NT2/D1 (cell line): ENCODE measurements around the gene ITGB4.

Experiments
- DNase-seq: peaks from one replicate; pipeline ENCODE4 v3.0.0-alpha.2; 2011; ENCODE audit warnings: low read depth, low spot score
- H3K27me3 ChIP-seq: 2 replicates; pipeline ENCODE4 v1.6.0; 2011; ENCODE audit warnings: mild to moderate bottlenecking; ENCODE audit not compliant: insufficient read length, insufficient read depth
- H3K36me3 ChIP-seq: 2 replicates; pipeline ENCODE4 v1.6.1; 2011; ENCODE audit warnings: mild to moderate bottlenecking, low read length, mixed read lengths; ENCODE audit not compliant: insufficient read depth, insufficient read length
- H3K4me1 ChIP-seq: 2 replicates; pipeline ENCODE4 v1.5.1; 2011; ENCODE audit not compliant: insufficient read depth, insufficient read length
- H3K4me3 ChIP-seq: 2 replicates; pipeline ENCODE4 v1.5.1; 2011; ENCODE audit warnings: low read depth; ENCODE audit not compliant: insufficient read length
- H3K9ac ChIP-seq: 2 replicates; pipeline ENCODE4 v1.6.0; 2011; ENCODE audit warnings: low read depth; ENCODE audit not compliant: insufficient read length
- H3K9me3 ChIP-seq: 2 replicates; pipeline ENCODE4 v1.5.1; 2011; ENCODE audit warnings: mild to moderate bottlenecking, low read length; ENCODE audit not compliant: insufficient read depth
- SUZ12 ChIP-seq: IDR thresholded peaks from 2 replicates; pipeline ENCODE4 v1.6.1; 2011; ENCODE audit not compliant: insufficient read length, insufficient read depth; ENCODE audit errors: extremely low read depth
- YY1 ChIP-seq: IDR thresholded peaks from 2 replicates; pipeline ENCODE4 v1.6.1; 2011; ENCODE audit not compliant: insufficient read length, insufficient read depth
- ZNF274 ChIP-seq: IDR thresholded peaks from 2 replicates; pipeline ENCODE4 v1.6.1; 2011; ENCODE audit warnings: mild to moderate bottlenecking, low read depth, low read length

The ITGB4 gene

DNA sequence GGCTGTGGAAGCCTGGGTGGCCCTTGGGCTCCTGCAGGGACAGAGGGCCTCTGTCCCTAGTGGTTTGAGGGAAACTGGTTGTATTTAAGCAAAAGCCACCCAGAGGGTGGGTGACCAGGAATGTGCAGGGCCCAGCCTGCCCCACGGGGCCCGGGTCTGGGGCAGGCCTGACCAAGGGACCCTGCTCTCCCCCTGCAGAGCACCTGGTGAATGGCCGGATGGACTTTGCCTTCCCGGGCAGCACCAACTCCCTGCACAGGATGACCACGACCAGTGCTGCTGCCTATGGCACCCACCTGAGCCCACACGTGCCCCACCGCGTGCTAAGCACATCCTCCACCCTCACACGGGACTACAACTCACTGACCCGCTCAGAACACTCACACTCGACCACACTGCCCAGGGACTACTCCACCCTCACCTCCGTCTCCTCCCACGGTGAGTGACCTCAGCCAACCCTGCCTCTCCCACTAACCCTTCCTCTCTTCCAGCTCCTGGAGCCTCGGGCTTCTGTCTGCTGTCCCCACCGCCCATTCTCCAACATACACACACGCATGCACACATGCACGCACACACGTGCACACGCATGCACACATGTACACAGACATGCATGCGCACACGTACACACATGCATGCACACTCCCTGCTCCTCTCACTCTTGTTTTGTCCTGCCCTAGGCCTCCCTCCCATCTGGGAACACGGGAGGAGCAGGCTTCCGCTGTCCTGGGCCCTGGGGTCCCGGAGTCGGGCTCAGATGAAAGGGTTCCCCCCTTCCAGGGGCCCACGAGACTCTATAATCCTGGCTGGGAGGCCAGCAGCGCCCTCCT, 33.3 kb downstream of the ITGB4 start:
- TF ChIP-seq ZNF274 (no peak), SUZ12 (no peak), YY1 (no peak)
- DNase-seq = no peak
- no peak overlapping the region for H3K4me3 ChIP-seq
- peaks cover 7% of the 10 kb centered on the region for H3K36me3 ChIP-seq
- H3K27me3 ChIP-seq = no peaks in the 10 kb centered on the region
- peak overlapping the region; percentile 63 for H3K9ac ChIP-seq
- no peaks in the 10 kb centered on the region for H3K9me3 ChIP-seq
- H3K4me1 ChIP-seq = peaks cover 30% of the 10 kb centered on the region

- Histone ChIP-seq H3K9ac (no peak overlapping the region), H3K36me3 (peaks cover 8% of the 10 kb centered on the region), H3K9me3 (no peaks in the 10 kb centered on the region), H3K4me3 (no peak overlapping the region), H3K4me1 (peaks cover 33% of the 10 kb centered on the region), H3K27me3 (no peaks in the 10 kb centered on the region)
- DNase-seq = no peak
- no peak for TF ChIP-seq YY1
These were observed 34.1 kb downstream of the ITGB4 start for GRCh38 chr17:75755205-75755901.

DNA sequence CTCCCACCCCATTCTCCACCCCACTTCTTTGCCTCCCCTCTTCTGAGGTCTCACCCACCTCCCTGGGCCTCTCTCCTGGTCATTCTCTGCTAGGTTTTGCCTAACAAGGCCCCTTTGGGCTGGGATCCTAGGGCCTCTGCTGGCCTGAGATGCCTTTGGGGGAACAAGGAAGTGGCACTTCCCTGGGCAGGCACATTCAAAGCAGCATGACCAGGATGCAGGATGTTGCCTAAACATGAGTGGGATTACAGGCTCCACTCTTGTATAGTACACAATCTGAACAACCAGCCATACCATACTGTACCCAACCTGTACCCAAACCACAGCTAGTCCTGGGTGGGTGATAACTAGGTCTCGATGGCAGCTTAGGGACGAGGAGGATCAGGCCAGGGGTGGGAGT, 34.7 kb downstream of the ITGB4 start:
- Histone ChIP-seq H3K36me3 (peaks cover 8% of the 10 kb centered on the region), H3K9me3 (no peaks in the 10 kb centered on the region), H3K9ac (no peak overlapping the region), H3K27me3 (no peaks in the 10 kb centered on the region), H3K4me3 (no peak overlapping the region), H3K4me1 (peaks cover 33% of the 10 kb centered on the region)
- no peak for DNase-seq
- no peak for TF ChIP-seq SUZ12
- TF ChIP-seq YY1 = no peak
- TF ChIP-seq ZNF274 = no peak

GRCh38 chr17:75756451-75757085, 35.3 kb downstream of the ITGB4 start:
- no peak for TF ChIP-seq ZNF274
- no peak for TF ChIP-seq YY1
- DNase-seq = no peak
- Histone ChIP-seq H3K27me3 (no peaks in the 10 kb centered on the region), H3K36me3 (peaks cover 8% of the 10 kb centered on the region), H3K9ac (no peak overlapping the region), H3K4me1 (peaks cover 33% of the 10 kb centered on the region), H3K4me3 (no peak overlapping the region), H3K9me3 (no peaks in the 10 kb centered on the region)

DNA sequence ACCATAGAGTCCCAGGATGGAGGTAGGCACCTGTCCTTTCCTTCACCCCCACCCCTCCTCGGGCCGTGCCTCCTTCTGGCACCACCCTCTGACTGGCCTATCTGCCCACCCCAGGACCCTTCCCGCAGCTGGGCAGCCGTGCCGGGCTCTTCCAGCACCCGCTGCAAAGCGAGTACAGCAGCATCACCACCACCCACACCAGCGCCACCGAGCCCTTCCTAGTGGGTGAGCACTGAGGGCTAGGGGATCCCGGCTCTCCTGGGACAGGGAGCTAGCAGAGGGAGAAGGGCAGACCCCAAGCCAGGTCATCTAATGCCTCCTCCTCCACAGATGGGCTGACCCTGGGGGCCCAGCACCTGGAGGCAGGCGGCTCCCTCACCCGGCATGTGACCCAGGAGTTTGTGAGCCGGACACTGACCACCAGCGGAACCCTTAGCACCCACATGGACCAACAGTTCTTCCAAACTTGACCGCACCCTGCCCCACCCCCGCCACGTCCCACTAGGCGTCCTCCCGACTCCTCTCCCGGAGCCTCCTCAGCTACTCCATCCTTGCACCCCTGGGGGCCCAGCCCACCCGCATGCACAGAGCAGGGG, 35.9 kb downstream of the ITGB4 start:
- no peak overlapping the region for H3K9ac ChIP-seq
- H3K4me3 ChIP-seq = no peak overlapping the region
- H3K9me3 ChIP-seq = no peaks in the 10 kb centered on the region
- no peak for DNase-seq
- H3K36me3 ChIP-seq = peaks cover 10% of the 10 kb centered on the region
- H3K4me1 ChIP-seq = peaks cover 33% of the 10 kb centered on the region
- no peaks in the 10 kb centered on the region for H3K27me3 ChIP-seq
- TF ChIP-seq ZNF274 (no peak), SUZ12 (no peak), YY1 (no peak)

GRCh38 chr17:75758131-75758905, 37.1 kb downstream of the ITGB4 start:
- H3K4me1 ChIP-seq = peaks cover 30% of the 10 kb centered on the region
- H3K9ac ChIP-seq = no peak overlapping the region
- no peak overlapping the region for H3K4me3 ChIP-seq
- no peaks in the 10 kb centered on the region for H3K27me3 ChIP-seq
- TF ChIP-seq YY1 = no peak
- no peak for TF ChIP-seq SUZ12
- TF ChIP-seq ZNF274 = no peak
- H3K9me3 ChIP-seq = no peaks in the 10 kb centered on the region
- no peak for DNase-seq
- peaks cover 18% of the 10 kb centered on the region for H3K36me3 ChIP-seq
